GM18858 (cell line): Measurements from ENCODE around the gene CHRM4.

Experiments used
- ATAC-seq: cut with Tn5 transposase; IDR thresholded peaks from one replicate; pipeline ENCODE4 v1.9.1; 2021; ENCODE audit not compliant: unreplicated experiment

The CHRM4 gene

DNA sequence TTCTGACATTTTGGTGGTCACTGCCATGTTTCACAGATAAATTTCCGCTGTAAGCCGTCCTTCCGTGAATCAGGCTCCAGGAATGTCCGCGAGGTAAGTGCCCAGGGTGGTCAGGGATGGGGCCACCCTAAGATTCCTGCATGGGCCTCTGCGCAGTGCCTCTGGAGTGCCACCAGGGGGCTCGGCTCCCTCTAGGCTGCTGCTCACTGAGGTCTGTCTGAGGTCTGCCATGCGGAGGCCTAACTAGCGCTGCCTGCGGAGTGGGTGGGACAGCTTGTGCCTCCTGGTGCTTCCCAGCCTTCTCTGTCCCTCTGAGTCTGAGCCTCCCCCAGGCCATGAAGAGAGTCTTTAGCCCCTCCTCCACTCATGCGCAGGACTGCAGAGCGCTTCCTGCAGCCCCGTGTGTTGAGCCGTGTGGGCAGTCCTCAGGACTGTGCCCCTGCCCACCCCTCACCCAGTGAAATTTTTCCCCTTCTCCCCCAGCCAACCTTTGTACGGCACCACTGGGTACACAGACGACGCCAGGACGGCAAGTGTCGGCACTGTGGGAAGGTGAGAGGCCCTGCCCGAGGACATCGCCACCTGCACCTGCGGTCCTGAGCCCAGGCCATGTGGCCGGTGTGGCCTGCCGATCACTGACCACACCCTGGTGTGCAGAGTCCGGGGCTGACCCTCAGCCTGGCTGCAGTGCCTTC lies 22.0 kb downstream of the CHRM4 start:
- no peak for ATAC-seq

DNA sequence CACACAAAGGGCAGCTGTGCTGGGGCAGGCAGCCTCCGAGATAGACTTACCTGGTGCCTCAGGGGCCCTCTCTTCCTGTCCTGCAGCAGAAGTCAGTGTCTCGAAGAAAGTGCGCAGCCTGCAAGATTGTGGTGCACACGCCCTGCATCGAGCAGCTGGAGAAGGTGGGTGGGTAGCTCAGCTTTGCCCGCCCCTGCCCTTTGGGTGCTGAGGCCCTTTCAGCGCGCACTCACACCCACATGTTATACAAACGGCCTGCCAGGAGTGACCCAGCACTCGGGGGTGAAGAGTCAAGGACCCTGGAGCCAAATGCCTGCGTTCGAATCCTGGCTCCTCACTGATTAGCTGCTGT lies 23.7 kb downstream of the CHRM4 start:
- no peak for ATAC-seq

DNA sequence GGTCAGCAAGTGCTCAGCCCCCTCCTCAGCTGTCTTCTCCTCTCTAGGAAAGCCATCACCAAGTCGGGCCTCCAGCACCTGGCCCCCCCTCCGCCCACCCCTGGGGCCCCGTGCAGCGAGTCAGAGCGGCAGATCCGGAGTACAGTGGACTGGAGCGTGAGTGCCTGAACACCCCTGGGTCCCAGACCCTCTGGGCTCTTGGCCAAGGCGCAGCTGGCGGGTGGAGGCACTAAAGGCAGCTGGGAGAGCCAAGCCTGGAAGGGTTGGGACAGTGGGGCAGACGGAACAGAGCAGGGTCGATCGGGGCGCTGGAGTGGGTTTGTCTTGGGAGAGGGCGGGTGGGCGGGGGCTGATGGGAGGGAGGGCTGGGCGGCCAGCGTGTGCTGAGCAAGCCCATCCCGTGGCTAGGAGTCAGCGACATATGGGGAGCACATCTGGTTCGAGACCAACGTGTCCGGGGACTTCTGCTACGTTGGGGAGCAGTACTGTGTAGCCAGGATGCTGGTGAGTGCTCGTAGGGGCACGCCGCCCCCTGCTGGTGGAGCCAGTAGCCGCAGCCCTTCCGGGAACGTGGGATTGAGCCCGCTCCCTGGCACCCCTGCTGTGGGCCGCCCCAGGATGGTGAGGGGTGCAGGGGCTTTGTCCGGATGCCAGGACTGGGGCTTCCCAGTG lies 24.2 kb downstream of the CHRM4 start:
- ATAC-seq, result peak; percentile 47

DNA sequence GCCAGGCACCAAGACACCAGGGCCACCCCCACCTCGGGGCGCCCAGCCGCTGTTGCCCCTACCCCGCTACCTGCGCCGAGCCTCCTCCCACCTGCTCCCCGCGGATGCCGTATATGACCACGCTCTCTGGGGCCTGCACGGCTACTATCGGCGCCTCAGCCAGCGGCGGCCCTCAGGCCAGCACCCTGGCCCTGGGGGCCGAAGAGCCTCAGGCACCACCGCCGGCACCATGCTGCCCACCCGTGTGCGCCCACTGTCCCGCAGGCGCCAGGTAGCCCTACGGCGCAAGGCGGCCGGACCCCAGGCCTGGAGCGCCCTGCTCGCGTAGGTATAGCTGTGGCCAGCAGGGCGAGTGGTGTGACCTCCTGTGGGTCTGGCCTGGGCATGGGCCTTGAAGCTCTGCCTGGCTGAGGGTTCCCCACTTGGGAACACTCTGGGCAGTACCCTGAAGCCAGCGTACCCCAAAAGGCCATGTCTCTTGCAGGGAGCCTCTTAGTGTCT lies 24.9 kb downstream of the CHRM4 start:
- no peak for ATAC-seq

DNA sequence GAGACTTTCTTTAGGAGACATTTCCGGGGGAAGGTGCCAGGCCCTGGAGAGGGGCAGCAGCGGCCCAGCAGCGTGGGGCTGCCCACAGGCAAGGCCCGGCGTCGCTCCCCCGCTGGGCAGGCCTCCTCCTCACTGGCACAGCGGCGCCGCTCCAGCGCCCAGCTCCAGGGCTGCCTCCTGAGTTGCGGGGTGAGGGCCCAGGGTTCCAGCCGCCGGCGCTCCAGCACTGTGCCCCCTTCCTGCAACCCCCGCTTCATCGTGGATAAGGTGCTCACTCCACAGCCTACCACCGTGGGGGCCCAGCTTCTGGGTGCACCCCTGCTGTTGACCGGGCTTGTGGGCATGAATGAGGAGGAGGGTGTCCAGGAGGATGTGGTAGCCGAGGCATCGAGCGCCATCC lies 25.3 kb downstream of the CHRM4 start:
- ATAC-seq, result no peak

DNA sequence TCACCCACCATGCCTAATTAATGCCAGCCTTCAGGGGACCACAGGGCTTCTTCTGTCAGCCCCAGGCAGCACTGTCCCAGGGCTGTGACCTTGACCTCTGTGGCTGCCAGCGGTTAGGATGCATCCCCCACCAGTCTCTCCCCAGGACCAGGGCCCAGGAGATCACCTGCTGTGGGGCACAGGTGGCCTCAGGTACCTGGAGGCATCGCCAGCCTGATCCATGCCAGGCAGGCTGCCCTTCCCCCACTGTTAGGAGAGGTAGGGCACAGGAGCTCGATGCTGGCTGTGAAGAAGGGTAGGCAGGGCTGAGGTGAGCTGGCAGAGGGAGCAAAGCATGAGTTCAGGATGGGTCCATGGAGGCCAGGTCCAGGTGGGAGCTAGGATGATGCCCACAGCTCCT lies 26.8 kb downstream of the CHRM4 start:
- ATAC-seq, result no peak

DNA sequence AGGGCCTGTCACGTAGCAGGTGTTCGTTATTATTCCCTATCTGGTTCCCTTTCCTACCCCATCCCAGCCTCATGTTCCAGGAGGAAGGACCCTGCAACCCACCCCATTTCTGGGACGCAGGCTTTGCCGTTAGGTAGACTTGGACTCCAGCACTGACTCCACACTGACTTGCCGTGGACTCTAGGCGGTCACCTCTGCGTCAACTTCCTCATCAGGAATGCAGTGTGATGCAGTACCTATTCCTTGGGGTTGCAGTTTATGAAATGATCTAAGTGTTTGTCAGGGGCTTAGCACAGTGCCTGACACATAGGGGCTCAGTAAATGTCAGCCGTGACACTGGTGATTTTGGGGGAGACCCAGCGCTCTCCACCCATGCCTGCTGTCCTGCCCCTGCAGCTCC lies 27.5 kb downstream of the CHRM4 start:
- no peak for ATAC-seq

DNA sequence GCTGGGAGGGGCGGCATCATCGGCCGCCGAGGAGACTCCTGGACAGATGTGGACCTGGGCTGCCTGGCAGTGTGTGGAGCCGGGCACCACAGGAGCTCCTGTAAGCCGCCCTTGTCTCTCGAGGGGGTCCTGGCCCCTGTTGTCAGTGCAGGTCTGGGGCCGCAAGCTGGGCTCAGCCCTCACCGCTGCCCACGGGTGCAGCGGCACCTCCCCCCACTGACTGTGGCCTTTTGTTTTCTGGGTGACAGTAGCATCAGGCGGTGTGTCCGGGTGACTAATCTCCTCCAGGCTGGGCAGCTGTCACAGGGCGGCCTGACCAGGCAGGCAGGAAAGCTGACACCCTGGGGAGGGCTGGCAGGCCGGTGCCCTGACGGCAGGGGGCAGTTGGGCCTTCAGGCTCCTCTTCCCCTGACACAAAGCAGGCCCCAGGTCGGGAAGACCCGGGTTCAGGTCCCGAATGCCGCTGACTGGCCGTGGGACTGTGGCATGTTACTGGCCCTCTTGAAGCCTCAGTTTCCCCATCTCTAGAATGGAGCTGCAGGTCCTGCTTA lies 28.0 kb downstream of the CHRM4 start:
- ATAC-seq, result no peak

DNA sequence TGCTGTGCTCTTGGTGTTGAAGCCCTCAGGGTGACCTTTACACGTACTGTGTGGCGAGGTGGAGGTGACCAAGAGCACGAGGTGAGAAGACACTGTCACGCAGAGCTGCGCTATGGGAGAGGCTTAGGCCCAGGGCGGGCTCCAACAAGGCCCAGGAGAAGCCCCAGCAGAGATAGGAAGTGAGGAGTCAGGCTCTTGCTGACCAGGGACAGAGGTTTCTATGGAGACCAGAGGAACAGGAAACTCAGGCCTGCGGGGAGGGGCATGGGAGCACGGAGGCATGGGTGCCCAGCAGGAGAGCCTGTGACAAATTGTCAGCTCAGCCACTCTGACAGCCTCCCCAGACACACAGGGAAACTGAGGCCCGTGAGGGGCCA lies 28.6 kb downstream of the CHRM4 start:
- ATAC-seq, result no peak

DNA sequence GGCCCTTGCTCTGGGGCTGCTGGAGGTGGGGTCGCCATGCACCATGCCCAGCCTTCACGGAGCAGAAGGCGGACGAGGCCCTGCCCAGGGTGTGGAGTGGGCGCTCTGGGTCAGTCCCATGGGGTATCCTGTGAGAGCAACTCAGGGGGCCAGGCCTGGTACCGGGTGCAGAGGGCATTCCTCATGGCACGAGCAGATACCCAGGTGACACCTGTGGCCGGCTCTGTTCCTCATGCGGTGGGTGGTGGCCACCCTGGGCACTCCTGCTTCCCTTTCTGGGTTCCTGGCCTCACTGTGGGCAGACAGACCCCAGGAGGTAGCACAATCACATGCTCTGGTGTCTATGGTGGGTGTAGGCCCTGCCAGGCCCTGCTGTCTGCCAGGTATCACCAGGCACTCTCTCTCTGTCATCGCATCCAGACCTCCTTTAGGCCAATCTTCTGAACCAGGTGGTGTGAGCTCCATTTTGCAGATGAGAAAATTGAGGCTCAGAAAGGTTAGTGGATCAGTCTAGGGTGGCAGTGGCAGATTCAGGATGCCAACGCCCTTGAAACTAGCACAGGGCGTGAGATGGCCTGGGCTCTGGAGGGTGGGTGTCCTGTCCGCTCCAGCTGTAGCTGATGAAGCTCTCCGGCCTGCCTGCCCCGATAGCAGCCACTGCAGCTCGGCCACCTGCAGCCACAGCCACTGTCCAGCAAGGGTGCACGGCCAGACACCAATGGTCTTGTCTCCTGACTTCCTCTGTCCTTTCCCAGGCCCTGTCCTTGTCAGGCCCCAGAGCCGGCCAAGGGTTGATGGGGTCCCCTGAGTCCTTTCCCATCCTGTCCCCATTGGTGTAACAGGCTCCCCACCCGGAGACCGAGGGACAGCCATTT lies 29.2 kb downstream of the CHRM4 start:
- ATAC-seq, result no peak

DNA sequence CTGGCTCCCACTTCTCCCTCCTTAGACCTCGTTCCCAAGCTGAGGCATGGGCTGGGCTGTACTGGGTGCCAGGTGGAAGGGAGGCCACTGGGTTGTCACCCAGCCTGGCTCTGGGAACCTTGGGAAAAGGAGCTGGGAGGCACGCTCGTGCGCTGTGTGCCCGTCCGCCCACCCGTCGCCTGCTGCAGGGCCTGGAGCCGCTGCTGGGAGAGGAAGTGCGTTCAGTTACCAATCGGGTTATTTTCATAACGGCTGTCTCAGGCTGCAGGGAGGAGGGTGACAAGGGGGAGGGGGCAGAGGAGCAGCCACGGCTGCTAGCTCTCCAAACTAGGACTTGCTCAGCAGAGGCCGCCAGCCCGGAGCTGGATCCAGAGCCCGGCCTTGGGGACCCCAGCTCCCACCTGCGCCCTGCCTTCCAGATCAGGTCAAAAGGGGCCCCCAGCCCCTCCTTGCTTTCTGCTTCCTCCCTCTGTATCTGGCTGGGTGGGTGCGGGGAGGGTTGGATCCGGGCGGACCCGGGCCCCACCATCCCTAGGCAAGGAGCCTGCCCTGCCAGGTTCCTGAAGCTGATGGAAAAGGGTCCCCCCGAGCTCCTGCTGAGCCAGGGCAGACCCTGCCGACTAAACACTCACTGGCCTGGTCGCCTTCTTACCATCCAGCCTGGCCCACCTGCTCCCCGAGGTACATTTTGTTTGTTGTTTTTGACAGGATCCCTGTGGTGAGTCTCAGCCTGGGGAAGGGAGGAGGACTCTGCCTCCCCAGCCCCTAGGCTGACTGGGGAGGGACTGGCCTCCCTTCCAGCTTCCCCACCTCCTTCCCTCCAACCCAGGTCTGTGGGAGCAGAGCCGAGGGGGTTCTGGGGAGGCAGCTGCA lies 30.1 kb downstream of the CHRM4 start:
- ATAC-seq, result peak; percentile 88

DNA sequence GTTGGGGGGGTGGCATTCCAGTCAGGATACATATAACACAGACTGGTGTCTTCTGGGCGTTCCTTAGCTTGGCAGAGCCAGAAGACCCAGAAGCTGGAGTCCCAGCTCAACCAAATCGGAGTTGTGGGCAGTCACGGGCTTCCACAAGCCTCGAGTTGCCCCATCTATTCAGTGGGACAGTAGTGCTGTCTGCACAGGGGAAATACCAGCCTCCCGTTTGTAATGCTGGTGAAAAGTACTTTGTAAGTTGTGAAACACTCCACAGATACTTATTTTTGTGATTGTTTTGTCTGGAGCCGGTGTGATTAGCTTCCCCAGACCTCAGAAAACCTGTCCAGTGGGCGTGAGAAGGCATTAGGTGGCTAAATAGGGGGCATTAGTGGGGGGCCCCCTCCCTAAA lies 30.7 kb downstream of the CHRM4 start:
- no peak for ATAC-seq

DNA sequence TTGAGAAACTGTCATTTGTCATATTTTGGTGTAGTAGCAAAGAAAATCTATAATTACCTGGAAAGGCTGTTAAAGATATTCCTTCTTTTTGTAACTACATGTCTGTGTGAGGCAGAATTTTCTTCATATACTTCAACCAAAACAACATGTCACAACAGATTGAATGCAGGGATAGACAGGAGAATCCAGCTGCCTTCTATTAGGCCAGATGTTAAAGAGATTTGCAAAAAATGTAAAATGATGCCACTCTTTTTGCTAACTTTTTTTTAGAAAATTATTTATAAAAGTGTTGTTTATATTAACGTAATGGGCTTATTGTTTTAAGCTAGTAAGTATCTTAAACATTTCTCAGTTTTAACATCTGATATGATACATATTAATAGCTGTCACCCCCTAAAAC lies 31.6 kb downstream of the CHRM4 start:
- ATAC-seq, result no peak

DNA sequence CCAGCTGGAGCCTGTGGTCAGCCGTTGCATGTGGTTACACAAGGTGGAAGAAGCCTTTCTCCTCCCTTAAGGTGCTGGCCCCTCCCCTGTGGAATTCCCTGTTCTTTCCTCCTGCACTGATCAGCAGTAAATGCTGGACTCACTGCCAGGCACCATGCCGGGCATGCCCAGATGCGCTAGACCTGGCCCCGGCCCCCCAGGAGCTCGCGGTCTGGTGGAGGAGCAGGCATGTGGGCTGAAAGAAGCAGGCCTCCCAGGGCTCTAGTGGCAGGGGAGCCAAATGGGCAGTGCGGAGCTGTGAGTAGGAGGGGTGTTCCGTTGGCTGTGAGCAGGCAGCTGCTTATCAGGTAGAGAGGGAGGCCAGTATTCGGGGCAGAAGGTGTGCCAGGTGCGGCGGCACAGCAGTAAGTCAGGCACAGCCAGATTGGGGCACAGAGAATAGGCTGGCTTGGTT lies 34.1 kb downstream of the CHRM4 start:
- ATAC-seq, result no peak

DNA sequence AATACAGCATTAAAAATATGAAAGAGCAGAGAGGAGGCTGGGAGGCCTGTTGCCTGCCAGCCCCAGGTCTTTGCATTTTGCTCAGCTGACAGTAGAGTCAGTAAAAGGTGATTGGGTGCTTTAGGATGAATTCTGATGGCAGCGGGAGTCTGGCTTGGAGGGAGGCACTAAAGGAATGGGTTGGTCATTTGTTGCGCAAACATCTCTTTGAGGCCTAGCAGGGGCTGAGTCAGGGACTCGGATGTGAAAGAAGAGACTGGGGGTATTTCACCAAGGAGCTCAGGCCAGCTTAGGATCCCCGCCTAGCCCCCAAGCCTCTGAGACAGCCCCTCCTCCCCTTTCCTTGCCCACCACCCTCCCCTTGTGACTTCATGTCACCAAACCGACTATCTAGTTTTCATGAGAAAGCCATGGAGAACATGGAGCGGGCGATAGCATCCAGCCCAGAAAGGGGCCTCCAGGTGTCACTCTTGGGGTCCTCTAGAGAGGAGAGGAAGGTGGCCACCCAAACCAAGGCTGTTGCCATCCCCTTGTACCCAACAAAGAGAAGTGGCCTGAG lies 34.6 kb downstream of the CHRM4 start:
- ATAC-seq, result no peak

DNA sequence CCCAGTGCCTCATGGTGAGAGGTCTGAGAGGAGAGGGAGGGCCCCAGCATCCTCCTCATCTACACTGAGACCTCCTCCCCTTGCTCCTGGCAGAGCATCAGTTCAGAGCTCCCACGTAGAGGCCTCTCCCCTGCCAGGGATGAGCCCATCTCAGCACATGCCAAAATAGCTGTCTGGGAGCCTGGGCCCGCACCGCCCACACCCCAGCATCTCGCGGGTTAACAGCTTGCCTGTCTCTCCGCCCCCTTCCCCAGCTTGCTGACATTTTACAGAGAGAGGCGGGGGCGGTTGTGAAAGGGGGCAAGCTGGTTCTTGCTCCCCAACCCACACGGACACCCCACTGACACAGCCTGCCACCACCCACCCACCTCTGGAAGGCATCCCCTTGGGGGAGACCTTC lies 37.9 kb downstream of the CHRM4 start:
- no peak for ATAC-seq

DNA sequence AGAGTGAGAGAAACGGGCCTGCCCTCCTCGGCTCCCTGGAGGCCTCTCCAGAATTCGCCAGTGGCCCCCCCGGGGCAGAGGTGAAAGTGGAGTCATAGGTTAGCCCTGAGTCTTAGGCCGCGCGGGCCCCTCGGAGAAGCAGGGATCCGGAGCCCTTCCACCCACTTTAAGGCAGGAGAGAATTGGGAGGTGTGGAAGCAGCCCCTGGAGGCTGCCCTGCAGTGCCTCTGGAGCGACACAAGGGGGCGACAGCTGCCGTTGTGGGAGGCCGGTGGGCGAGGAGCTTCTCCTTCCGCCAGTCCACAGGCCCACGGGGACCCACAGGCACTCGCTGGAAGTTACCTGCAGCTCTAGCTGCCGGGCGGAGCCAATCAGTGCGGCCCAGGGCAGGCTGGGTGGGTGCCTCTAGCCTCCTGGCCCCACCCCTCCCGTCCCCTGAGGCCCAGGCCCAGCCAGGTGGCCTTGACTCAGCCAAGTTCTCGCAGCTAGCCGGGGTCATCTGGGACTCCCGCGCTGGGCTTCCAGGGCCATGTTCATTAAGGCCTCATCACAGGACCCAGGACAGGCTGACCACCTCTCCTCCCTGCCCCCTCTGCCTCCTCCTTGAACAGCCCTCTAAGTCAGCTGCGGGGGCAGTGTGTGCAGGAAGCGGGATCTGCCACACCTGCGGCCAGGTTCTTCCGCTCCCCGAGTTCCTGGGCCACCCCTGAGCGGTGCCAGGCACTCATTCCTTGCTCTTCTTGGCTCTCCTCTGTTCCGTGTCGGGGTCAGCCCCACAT lies 39.3 kb downstream of the CHRM4 start:
- no peak for ATAC-seq

DNA sequence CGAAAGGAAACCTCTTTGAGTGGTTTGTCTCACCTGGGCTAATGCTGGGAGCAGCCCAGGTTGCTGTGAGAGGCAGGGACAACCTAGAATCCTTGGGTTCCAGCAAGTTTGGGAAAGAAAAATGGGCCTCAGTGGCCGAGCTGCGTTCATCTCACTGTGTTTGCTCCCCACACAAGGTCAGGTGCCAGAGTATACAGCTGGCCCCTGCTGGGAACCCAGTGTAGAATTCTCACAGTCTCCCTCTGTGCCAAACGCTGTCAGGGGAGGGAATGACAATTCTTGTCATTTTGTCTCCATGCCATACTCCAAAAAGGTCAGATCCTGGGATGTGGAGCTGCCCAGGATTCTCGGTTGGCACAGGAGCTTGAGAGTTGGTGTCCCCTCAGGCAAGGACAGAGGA lies 40.0 kb downstream of the CHRM4 start:
- no peak for ATAC-seq

DNA sequence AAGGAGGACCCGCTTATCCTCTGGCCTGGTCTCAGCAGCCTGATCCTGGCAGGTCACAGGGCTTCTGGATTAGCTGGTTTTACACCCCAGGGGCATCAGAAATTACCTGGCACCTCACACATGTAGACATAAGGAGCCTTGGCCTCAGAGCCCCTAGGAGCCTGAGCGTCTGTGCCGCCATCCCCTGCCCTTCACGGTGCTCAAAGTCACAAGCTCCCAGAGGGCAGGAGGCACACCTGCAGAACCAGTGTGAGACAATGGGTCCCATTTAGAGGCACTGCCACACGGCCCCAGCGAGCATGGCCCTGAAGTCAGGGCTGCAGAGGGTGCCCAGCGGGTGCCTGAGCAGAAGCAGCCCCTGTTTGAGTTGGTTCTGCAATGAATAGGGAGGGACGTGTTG lies 40.4 kb downstream of the CHRM4 start:
- ATAC-seq, result no peak

DNA sequence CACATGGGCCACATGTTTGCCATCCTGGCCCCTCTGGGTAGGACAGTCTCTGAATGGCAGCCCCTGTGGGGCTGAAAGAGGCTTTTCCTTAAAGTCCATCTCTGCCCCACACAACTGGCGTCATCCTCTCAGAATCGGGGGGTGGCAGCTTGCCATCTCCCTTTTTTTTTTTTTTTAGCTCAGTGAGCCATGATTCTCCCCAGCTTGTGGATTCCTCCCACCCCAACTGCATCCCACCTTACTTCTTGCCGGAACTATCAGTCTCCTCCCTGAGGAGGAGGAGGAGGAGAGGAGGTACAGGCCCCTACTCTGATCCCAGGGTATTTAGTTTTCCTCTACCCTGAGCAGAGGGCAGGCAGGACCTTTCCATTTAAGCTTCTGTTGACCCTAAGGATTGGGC lies 40.9 kb downstream of the CHRM4 start:
- ATAC-seq, result no peak
